Central memory CD8-positive, alpha-beta T cell (primary cell): ENCODE results near the gene TMTC2.

Experiments
- ATAC-seq: fragments of 150-1000 bp; cut with Tn5 transposase; replicated peaks from 2 replicates; pipeline ENCODE4 v1.10.0; 2022; ENCODE audit warnings: mild to moderate bottlenecking, moderate FRiP score, moderate number of reproducible peaks; ENCODE audit not compliant: poor library complexity, severe bottlenecking; ENCODE audit errors: extremely low read depth
- DNase-seq, 2 donors: peaks; one replicate each; pipeline ENCODE4 v3.0.0; 2021; ENCODE audit warnings: low spot score in 2 of 2
- H3K27ac Mint-ChIP-seq: one replicate; pipeline ENCODE4 v1.8.0; 2022; ENCODE audit warnings: low read depth, mild to moderate bottlenecking, moderate library complexity, mixed read lengths
- H3K27me3 Mint-ChIP-seq: one replicate; pipeline ENCODE4 v1.8.0; 2022; ENCODE audit warnings: mixed read lengths
- H3K36me3 Mint-ChIP-seq: one replicate; pipeline ENCODE4 v1.8.0; 2022; ENCODE audit warnings: mild to moderate bottlenecking, moderate library complexity, mixed read lengths; ENCODE audit not compliant: insufficient read depth
- H3K4me1 Mint-ChIP-seq: one replicate; pipeline ENCODE4 v1.8.0; 2022; ENCODE audit warnings: mixed read lengths
- H3K4me3 Mint-ChIP-seq: one replicate; pipeline ENCODE4 v1.8.0; 2022; ENCODE audit warnings: mild to moderate bottlenecking, moderate library complexity, mixed read lengths
- H3K9me3 Mint-ChIP-seq: one replicate; pipeline ENCODE4 v1.8.0; 2022; ENCODE audit warnings: mixed read lengths

Gene TMTC2

DNA sequence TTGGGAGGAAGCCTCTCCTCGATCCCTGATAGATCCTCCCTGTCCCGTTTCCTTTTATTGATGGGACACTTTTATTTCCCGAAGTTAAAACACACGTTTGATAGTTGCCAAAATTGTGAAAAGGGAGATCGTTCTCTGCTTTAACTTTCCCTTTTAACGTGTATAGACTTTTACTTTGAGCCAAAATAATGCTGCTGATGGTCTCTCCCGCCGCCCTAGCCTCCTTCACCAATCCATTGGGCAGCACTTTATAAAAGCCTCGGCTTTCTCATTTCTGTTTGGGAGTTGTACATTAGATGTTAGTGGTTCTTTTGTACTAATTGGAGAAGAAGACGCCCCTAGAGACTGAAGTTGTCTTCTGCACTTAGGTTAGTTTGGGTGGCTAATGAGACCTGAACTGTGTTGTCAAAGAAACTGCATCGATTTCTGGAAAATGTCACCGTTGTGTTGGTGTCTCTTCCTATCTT lies 1.4 kb downstream of the TMTC2 start:
- no peak for ATAC-seq
- peaks cover 2% of the 10 kb centered on the region for H3K27me3 Mint-ChIP-seq
- DNase-seq, result no peak
- peaks cover 13% of the 10 kb centered on the region for H3K4me1 Mint-ChIP-seq
- peaks cover 12% of the 10 kb centered on the region for H3K36me3 Mint-ChIP-seq
- peak overlapping the region; percentile 94 for H3K4me3 Mint-ChIP-seq
- H3K27ac Mint-ChIP-seq, result peak overlapping the region; percentile 84
- H3K9me3 Mint-ChIP-seq, result no peaks in the 10 kb centered on the region

- ATAC-seq (no peak), DNase-seq (no peak)
- Mint-ChIP-seq H3K36me3 (peaks cover 12% of the 10 kb centered on the region), H3K9me3 (no peaks in the 10 kb centered on the region), H3K4me1 (peaks cover 13% of the 10 kb centered on the region), H3K4me3 (peak overlapping the region; percentile 94), H3K27me3 (no peaks in the 10 kb centered on the region), H3K27ac (peak overlapping the region; percentile 84)
Observed at GRCh38 chr12:82688596-82688995, 1.9 kb downstream of the TMTC2 start.

DNA sequence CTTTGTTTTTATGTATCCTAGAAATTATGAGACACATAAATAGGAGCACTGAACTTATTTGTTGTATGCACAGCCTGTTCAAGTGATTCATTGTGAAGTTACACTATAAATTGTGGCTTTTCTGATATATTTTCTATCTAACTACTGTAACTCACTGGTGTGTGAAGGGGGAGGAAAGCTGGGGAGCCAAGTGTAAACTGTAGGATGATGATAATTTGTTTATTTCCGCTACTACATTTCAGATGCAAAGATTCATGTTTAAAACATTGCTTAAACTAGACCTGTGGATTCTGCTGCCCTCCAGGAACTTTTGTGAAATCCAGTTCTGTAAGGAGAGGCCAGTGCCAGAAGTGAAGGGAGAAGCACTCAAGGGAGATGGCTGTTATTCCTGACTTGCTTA lies 3.3 kb downstream of the TMTC2 start:
- Mint-ChIP-seq H3K9me3 (no peaks in the 10 kb centered on the region), H3K4me1 (peaks cover 13% of the 10 kb centered on the region), H3K4me3 (no peak overlapping the region), H3K27me3 (no peaks in the 10 kb centered on the region), H3K36me3 (peaks cover 12% of the 10 kb centered on the region), H3K27ac (no peak overlapping the region)
- ATAC-seq, result no peak
- no peak for DNase-seq

- Mint-ChIP-seq H3K9me3 (no peaks in the 10 kb centered on the region), H3K27me3 (no peaks in the 10 kb centered on the region), H3K4me1 (peaks cover 7% of the 10 kb centered on the region), H3K4me3 (no peak overlapping the region), H3K27ac (no peak overlapping the region), H3K36me3 (peaks cover 7% of the 10 kb centered on the region)
- DNase-seq (no peak), ATAC-seq (no peak)
Observed at GRCh38 chr12:82691513-82691912, 4.8 kb downstream of the TMTC2 start.

DNA sequence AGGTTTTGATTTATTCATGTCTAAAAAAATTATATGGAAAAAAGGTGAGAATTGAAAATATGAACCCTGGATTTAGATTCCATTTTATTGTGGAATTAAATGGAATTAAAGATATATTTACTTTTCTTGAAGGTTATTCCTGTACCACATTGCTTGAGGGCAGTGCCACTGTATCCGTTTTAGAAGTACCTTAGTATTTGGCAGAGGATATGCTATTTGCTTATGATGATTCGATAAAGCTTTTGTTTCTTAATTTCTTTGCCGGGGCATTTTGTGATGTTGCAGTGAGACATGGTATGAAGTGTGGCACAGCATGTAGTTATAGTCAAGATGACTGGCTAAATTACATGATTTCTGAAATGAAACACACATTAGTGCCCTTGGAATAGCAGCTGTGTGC lies 7.6 kb downstream of the TMTC2 start:
- no peak overlapping the region for H3K27ac Mint-ChIP-seq
- H3K27me3 Mint-ChIP-seq, result no peaks in the 10 kb centered on the region
- ATAC-seq (no peak), DNase-seq (no peak)
- H3K36me3 Mint-ChIP-seq, result peaks cover 2% of the 10 kb centered on the region
- H3K4me1 Mint-ChIP-seq, result no peaks in the 10 kb centered on the region
- H3K4me3 Mint-ChIP-seq, result no peak overlapping the region
- H3K9me3 Mint-ChIP-seq, result no peaks in the 10 kb centered on the region

DNA sequence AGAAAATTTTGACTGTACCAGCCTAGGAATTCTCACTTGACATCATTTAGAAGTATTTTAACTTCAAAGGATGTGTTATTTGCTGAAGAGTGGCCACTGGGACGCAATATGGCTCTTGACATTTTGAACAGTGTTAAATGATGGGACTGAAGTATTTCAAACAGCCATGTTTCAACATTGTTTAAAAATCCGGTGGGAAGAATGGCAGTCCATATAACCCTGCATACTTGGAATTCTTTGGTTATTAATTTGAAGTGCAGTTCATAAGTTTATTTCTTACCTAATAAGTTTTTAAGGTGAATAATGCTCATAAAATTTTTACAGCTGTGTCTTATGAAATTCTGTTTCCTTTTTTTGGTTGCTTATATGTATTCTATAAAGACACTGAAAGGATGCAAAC lies 8.3 kb downstream of the TMTC2 start:
- peaks cover 2% of the 10 kb centered on the region for H3K36me3 Mint-ChIP-seq
- DNase-seq, result no peak
- H3K27ac Mint-ChIP-seq, result no peak overlapping the region
- no peaks in the 10 kb centered on the region for H3K27me3 Mint-ChIP-seq
- ATAC-seq, result no peak
- H3K9me3 Mint-ChIP-seq, result no peaks in the 10 kb centered on the region
- H3K4me1 Mint-ChIP-seq, result no peaks in the 10 kb centered on the region
- no peak overlapping the region for H3K4me3 Mint-ChIP-seq

DNA sequence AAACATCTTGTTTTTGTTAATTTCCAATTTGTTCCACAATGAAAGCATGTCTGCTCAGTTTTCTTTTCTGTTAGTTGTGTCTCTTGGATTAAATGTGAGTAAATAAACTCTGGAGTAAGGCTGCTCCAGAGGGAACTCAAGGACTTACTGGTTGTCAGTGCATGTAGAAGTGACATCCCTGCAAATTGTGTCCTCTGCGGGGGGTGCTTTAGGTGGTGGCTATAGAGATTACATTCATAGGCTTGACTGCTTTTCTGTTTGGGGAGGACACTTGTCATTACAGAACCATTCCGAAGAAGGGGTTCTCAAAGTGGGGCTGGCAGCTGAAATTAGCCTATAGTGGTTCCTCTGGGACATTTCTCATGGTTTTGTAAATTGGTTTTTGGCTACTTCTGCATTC lies 8.8 kb downstream of the TMTC2 start:
- Mint-ChIP-seq H3K9me3 (no peaks in the 10 kb centered on the region), H3K4me1 (no peaks in the 10 kb centered on the region), H3K4me3 (no peak overlapping the region), H3K27me3 (no peaks in the 10 kb centered on the region), H3K27ac (no peak overlapping the region), H3K36me3 (no peaks in the 10 kb centered on the region)
- DNase-seq (no peak), ATAC-seq (no peak)

GRCh38 chr12:82696543-82696942 lies 9.8 kb downstream of the TMTC2 start:
- ATAC-seq (no peak), DNase-seq (no peak)
- no peaks in the 10 kb centered on the region for H3K27me3 Mint-ChIP-seq
- no peak overlapping the region for H3K4me3 Mint-ChIP-seq
- H3K27ac Mint-ChIP-seq, result no peak overlapping the region
- no peaks in the 10 kb centered on the region for H3K36me3 Mint-ChIP-seq
- H3K4me1 Mint-ChIP-seq, result no peaks in the 10 kb centered on the region
- H3K9me3 Mint-ChIP-seq, result no peaks in the 10 kb centered on the region

DNA sequence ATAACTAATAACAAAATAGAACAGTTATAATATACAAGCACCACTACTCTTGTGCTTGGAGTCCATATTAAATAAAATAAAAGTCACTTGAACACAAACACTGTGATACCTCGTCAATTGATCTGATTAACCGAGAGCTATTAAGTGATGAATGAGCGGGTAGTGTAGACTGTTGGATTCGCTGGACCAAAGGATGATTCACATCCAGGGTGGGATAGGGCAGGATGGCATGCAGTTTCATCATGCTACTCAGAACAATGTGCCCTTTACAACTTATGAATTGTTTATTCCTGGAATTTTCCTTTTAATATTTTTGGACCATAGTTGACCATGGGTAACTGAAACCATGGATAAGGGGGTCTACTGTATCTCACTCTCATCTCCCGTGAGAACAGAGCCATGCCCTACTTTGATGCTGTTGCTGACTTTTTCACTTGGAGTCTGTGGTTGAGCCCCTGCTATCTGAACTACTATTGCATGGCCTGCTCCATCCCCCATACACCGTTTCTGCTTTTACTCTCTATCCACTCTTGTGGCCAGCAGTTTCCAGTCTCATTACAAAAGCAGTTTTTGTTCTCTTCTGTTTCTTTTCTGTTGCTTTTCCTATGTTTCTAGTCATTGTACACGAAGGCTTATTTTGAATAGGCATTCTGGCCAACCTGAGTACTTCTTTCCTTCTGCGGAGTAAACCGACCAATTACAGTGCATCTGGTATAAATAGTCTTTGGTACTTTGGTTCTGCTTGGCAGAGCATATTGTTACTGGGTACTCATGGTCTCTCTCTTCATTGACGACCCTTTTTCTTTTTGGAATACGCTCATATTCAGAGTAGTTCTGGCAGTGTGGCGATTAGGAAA lies 12.2 kb downstream of the TMTC2 start:
- Mint-ChIP-seq H3K36me3 (no peaks in the 10 kb centered on the region), H3K4me1 (no peaks in the 10 kb centered on the region), H3K9me3 (no peaks in the 10 kb centered on the region), H3K27ac (no peak overlapping the region), H3K4me3 (no peak overlapping the region), H3K27me3 (no peaks in the 10 kb centered on the region)
- ATAC-seq (no peak), DNase-seq (no peak)

- ATAC-seq (no peak), DNase-seq (no peak)
- no peaks in the 10 kb centered on the region for H3K36me3 Mint-ChIP-seq
- H3K4me1 Mint-ChIP-seq, result no peaks in the 10 kb centered on the region
- H3K4me3 Mint-ChIP-seq, result no peak overlapping the region
- no peak overlapping the region for H3K27ac Mint-ChIP-seq
- H3K27me3 Mint-ChIP-seq, result no peaks in the 10 kb centered on the region
- no peaks in the 10 kb centered on the region for H3K9me3 Mint-ChIP-seq
Observed at GRCh38 chr12:82705774-82706173, 19.1 kb downstream of the TMTC2 start.

- DNase-seq, result no peak
- Mint-ChIP-seq H3K27me3 (no peaks in the 10 kb centered on the region), H3K36me3 (no peaks in the 10 kb centered on the region), H3K27ac (no peak overlapping the region), H3K9me3 (peaks cover 5% of the 10 kb centered on the region), H3K4me1 (no peaks in the 10 kb centered on the region), H3K4me3 (no peak overlapping the region)
- ATAC-seq, result no peak
Observed at GRCh38 chr12:82708061-82708879, 21.6 kb downstream of the TMTC2 start.

- no peaks in the 10 kb centered on the region for H3K27me3 Mint-ChIP-seq
- H3K4me1 Mint-ChIP-seq, result no peaks in the 10 kb centered on the region
- ATAC-seq, result no peak
- no peaks in the 10 kb centered on the region for H3K36me3 Mint-ChIP-seq
- no peak overlapping the region for H3K27ac Mint-ChIP-seq
- peaks cover 5% of the 10 kb centered on the region for H3K9me3 Mint-ChIP-seq
- no peak for DNase-seq
- no peak overlapping the region for H3K4me3 Mint-ChIP-seq
Observed at GRCh38 chr12:82709794-82710355, 23.2 kb downstream of the TMTC2 start.
